ENCODE data around the gene CCNA1.

CCNA1 gene

GRCh38 chr13:36431204-36432105, 840 bp upstream of the CCNA1 start:
- TF ChIP-seq GATA2 (IDR thresholded peaks at IDR 0.05; ENCODE audit: low read depth, low read length): no peak
- no peak for TF ChIP-seq GATA3 (IDR thresholded peaks at IDR 0.05; ENCODE audit: low read depth, low read length)

DNA sequence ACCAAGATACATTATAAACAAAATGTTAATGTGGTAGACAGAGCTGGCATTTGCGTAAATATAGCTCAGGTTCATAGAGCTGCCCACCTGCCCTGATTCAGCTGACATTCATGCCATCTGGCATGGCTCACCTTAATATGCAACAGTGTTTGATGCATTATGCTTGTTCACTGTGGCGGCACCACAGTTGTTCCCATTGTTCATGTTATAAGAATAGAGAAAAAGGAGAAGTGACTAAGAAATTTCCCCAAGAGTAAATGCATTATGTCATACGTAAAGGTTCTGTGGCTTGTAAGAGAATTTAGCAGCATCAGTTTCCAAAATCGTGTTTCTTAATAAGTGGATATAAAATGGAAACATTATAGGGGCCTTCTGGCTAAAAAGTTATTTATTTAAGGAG, 4.5 kb downstream of the CCNA1 start:
- TF ChIP-seq GATA2 (IDR thresholded peaks at IDR 0.05; ENCODE audit: low read depth, low read length): no peak
- no peak for TF ChIP-seq GATA3 (IDR thresholded peaks at IDR 0.05; ENCODE audit: low read depth, low read length)

DNA sequence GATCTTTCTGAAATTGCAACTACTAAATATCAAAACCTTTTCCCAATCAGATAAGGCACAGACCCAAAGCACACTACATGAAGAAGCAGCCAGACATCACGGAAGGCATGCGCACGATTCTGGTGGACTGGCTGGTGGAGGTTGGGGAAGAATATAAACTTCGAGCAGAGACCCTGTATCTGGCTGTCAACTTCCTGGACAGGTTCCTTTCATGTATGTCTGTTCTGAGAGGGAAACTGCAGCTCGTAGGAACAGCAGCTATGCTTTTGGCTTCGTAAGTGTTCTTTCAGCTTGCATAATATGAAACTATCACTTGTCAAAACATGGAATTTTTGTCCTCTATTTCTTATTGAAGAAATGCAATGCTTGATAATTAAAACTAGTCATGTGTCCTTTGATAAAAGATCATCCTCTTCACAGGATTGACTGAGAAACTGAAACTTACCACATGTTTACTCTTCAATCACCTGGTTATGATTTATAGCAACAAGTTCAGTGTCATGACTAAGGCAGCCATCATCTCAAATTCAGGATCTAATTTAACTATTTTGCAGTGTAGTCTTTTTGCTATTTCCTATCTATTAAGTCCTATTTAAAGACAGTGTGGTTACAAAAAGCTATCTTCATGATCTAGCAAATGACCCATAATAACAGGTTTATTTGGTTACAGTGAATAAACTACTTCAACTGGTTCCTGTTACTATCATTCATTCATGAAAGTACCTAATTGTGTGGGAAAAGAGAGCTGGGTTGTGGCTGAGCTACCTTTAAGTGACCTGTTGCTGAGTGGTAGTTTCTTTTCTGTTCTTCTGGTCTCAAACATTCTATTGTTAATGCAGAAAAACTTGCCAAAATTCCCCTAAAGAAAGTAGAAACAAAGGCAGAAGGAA, 6.5 kb downstream of the CCNA1 start:
- TF ChIP-seq GATA3 (IDR thresholded peaks at IDR 0.05; ENCODE audit: low read depth, low read length) (no peak), GATA2 (IDR thresholded peaks at IDR 0.05; ENCODE audit: low read depth, low read length) (no peak)

GRCh38 chr13:36445278-36445677, 13.0 kb downstream of the CCNA1 start:
- TF ChIP-seq GATA3 (IDR thresholded peaks at IDR 0.05; ENCODE audit: low read depth, low read length) (no peak), GATA2 (IDR thresholded peaks at IDR 0.05; ENCODE audit: low read depth, low read length) (no peak)

- TF ChIP-seq GATA2 (IDR thresholded peaks at IDR 0.05; ENCODE audit: low read depth, low read length): no peak
- no peak for TF ChIP-seq GATA3 (IDR thresholded peaks at IDR 0.05; ENCODE audit: low read depth, low read length)
Observed at GRCh38 chr13:36445891-36446351, 13.6 kb downstream of the CCNA1 start.

DNA sequence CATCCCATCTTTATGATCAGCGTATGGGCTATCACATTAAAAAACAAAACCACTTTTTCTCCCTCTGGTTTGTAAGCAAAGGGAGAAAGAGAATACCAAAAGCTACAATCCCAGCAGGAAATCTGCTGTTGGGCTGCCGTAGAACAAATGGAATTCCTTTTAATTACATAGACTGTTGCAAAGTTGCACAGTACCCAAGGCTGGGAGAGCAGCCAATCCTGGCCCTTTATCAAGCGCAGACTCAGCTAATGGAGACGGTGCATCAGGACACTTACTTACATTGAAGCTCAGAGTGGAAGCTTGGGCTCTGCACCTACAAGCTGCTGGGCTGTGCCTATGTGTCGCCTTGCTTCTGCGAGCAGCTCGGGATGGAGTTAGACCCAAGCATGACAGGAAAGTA, 15.2 kb downstream of the CCNA1 start:
- TF ChIP-seq GATA3 (IDR thresholded peaks at IDR 0.05; ENCODE audit: low read depth, low read length) (no peak), GATA2 (IDR thresholded peaks at IDR 0.05; ENCODE audit: low read depth, low read length) (no peak)

- TF ChIP-seq GATA3 (IDR thresholded peaks at IDR 0.05; ENCODE audit: low read depth, low read length): no peak
- no peak for TF ChIP-seq GATA2 (IDR thresholded peaks at IDR 0.05; ENCODE audit: low read depth, low read length)
Observed at GRCh38 chr13:36450534-36450933, 18.2 kb downstream of the CCNA1 start.

GRCh38 chr13:36453516-36453915, 21.2 kb downstream of the CCNA1 start:
- TF ChIP-seq GATA3 (IDR thresholded peaks at IDR 0.05; ENCODE audit: low read depth, low read length): no peak
- no peak for TF ChIP-seq GATA2 (IDR thresholded peaks at IDR 0.05; ENCODE audit: low read depth, low read length)

DNA sequence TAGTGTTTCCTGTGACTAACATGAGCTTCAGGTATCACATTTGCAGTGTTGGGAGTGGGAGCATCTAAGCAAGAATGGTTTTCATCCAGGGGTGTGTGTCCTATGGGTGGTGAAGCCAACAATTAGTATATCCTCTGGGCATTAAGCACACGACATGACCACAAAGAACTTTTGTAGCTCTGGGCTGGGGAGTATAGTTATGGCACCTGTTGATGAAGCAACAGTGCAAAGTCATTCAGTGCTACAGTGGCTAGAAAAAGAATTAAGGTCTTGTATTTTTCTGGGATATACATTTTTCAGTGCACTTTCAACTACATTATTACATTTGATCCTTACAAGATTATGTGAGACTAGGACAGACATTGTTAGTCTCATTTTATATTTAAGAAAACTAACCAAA, 21.8 kb downstream of the CCNA1 start:
- no peak for TF ChIP-seq GATA3 (IDR thresholded peaks at IDR 0.05; ENCODE audit: low read depth, low read length)
- no peak for TF ChIP-seq GATA2 (IDR thresholded peaks at IDR 0.05; ENCODE audit: low read depth, low read length)

GRCh38 chr13:36454987-36455386, 22.7 kb downstream of the CCNA1 start:
- no peak for TF ChIP-seq GATA2 (IDR thresholded peaks at IDR 0.05; ENCODE audit: low read depth, low read length)
- no peak for TF ChIP-seq GATA3 (IDR thresholded peaks at IDR 0.05; ENCODE audit: low read depth, low read length)

DNA sequence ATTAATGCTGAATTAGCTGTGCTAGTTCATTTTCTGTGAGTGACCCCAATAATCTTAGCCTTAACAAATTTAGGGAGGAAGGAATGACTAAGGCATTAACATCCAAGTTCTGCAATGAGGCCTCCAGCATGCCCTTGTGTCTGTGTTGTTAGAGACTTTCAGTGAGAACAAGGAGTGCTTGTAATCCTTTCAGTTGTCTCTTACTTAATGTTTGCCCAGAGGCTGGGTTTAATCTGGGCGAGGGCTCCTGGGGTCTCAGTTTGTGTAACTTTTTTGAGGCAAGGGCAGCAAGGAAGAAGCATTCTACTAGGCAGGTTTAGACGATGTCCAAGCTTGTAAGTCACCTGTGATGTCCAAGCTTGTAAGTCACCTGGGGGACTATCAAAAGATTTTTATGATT, 24.3 kb downstream of the CCNA1 start:
- TF ChIP-seq GATA2 (IDR thresholded peaks at IDR 0.05; ENCODE audit: low read depth, low read length): no peak
- no peak for TF ChIP-seq GATA3 (IDR thresholded peaks at IDR 0.05; ENCODE audit: low read depth, low read length)

GRCh38 chr13:36461506-36461905, 29.2 kb downstream of the CCNA1 start:
- TF ChIP-seq GATA2 (IDR thresholded peaks at IDR 0.05; ENCODE audit: low read depth, low read length) (no peak), GATA3 (IDR thresholded peaks at IDR 0.05; ENCODE audit: low read depth, low read length) (no peak)

GRCh38 chr13:36475468-36475867, 43.2 kb downstream of the CCNA1 start:
- TF ChIP-seq GATA2 (IDR thresholded peaks at IDR 0.05; ENCODE audit: low read depth, low read length) (no peak), GATA3 (IDR thresholded peaks at IDR 0.05; ENCODE audit: low read depth, low read length) (no peak)

DNA sequence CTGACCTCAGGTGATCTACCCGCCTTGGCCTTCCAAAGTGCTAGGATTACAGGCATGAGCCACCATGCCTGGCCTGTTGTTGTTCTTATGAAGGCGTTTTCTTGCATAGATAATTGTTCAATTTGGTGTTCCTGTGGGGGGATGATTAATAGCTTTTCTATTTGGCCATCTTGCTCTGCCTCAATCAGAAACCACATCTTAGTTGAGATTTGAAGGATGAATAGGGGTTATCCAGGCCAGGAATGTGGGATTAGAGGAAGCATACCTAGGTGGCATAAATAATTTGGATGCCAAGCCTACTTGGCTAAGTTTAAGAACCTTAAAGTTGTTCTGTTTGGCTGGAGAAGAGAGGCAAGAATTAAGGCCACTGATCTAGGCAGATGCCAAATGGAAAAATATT, 44.4 kb downstream of the CCNA1 start:
- TF ChIP-seq GATA3 (IDR thresholded peaks at IDR 0.05; ENCODE audit: low read depth, low read length) (no peak), GATA2 (IDR thresholded peaks at IDR 0.05; ENCODE audit: low read depth, low read length) (no peak)

Measured in SH-SY5Y (cell line).